Mononuclear cell (primary cell): ENCODE results near the gene ANKRD9. TPM values are rescaled to one million over a fixed set of nuclear protein-coding genes. Genes with fewer than 3 reads are reported as not detected.

ENCODE experiments used
- H3K27me3 ChIP-seq: 2 replicates; pipeline ENCODE4 v1.6.0; 2011; ENCODE audit warnings: low read length, control low read depth; ENCODE audit not compliant: insufficient read depth
- H3K4me1 ChIP-seq: 2 replicates; pipeline ENCODE4 v1.5.1; 2011; ENCODE audit warnings: mild to moderate bottlenecking, low read length, control low read depth; ENCODE audit not compliant: insufficient read depth
- H3K4me3 ChIP-seq: 2 replicates; pipeline ENCODE4 v1.5.1; 2011; ENCODE audit warnings: mild to moderate bottlenecking, low read length, moderate library complexity
- H3K9me3 ChIP-seq: 2 replicates; pipeline ENCODE4 v1.5.1; 2011; ENCODE audit warnings: low read depth, mild to moderate bottlenecking, control low read depth, low read length
- total RNA-seq: library from RNA; depleted of rRNA; stranded (reverse); fragments of >200 nt; gene quantifications from one replicate; pipeline ENCODE4 v1.2.3, GENCODE V29; 2012

Gene ANKRD9
- total RNA-seq, 1 donor = 12.4 TPM

- Histone ChIP-seq H3K27me3 (no peaks in the 10 kb centered on the region), H3K4me1 (no peaks in the 10 kb centered on the region), H3K4me3 (no peak overlapping the region)
These were observed 47.9 kb downstream of the ANKRD9 start for GRCh38 chr14:102461490-102462338.

GRCh38 chr14:102457509-102457908 lies 52.1 kb downstream of the ANKRD9 start:
- Histone ChIP-seq H3K4me1 (no peaks in the 10 kb centered on the region), H3K27me3 (no peaks in the 10 kb centered on the region), H3K9me3 (no peaks in the 10 kb centered on the region), H3K4me3 (no peak overlapping the region)

More at GRCh38 chr14:102461490-102462338, 47.9 kb downstream of the ANKRD9 start:
- no peaks in the 10 kb centered on the region for H3K9me3 ChIP-seq

- Histone ChIP-seq H3K4me1 (no peaks in the 10 kb centered on the region), H3K9me3 (no peaks in the 10 kb centered on the region), H3K27me3 (no peaks in the 10 kb centered on the region), H3K4me3 (no peak overlapping the region)
These were observed 54.9 kb downstream of the ANKRD9 start for GRCh38 chr14:102454711-102455110.

DNA sequence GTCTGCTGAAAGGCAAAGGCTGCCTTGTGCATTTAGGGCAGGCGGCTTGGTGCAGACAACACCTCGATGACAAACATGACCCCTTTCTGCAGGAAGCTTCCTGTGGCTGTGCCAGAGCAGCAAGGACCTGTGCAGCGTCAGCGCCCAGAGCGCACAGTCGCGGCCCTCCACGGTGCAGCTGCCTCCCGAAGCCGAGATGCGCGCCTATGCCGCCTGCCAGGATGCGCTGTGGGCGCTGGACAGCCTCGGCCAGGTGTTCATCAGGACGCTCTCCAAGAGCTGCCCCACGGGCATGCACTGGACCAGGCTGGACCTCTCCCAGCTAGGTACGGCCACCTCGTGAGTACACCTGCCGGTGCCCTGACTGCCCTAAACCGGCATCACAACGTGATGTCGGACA lies 57.3 kb downstream of the ANKRD9 start:
- Histone ChIP-seq H3K4me1 (no peaks in the 10 kb centered on the region), H3K9me3 (no peaks in the 10 kb centered on the region), H3K4me3 (no peak overlapping the region), H3K27me3 (no peaks in the 10 kb centered on the region)

Other genes with a start within 250 kb of the ANKRD9 start
- gene MOK, start 204.6 kb downstream of the ANKRD9 start, total RNA-seq = 2.2 TPM
- gene ZNF839, start 190.0 kb downstream of the ANKRD9 start, total RNA-seq = 12.5 TPM
- 20.6 TPM for gene CINP, start 146.9 kb downstream of the ANKRD9 start, total RNA-seq
- 2.7 TPM for gene TECPR2, start 146.8 kb downstream of the ANKRD9 start, total RNA-seq
- 32.6 TPM for gene RCOR1, start 82.9 kb upstream of the ANKRD9 start, total RNA-seq